D341Med (cell line): ENCODE measurements around the gene RHOD.

ENCODE experiments used
- DNase-seq: peaks from one replicate; pipeline ENCODE4 v3.0.0; 2012; ENCODE audit warnings: low spot score

The RHOD gene

GRCh38 chr11:67117672-67118180 is 61.1 kb downstream of the RHOD start:
- no peak for DNase-seq

- peak; percentile 48 for DNase-seq
Observed at GRCh38 chr11:67118181-67118766, 61.6 kb downstream of the RHOD start.

DNA sequence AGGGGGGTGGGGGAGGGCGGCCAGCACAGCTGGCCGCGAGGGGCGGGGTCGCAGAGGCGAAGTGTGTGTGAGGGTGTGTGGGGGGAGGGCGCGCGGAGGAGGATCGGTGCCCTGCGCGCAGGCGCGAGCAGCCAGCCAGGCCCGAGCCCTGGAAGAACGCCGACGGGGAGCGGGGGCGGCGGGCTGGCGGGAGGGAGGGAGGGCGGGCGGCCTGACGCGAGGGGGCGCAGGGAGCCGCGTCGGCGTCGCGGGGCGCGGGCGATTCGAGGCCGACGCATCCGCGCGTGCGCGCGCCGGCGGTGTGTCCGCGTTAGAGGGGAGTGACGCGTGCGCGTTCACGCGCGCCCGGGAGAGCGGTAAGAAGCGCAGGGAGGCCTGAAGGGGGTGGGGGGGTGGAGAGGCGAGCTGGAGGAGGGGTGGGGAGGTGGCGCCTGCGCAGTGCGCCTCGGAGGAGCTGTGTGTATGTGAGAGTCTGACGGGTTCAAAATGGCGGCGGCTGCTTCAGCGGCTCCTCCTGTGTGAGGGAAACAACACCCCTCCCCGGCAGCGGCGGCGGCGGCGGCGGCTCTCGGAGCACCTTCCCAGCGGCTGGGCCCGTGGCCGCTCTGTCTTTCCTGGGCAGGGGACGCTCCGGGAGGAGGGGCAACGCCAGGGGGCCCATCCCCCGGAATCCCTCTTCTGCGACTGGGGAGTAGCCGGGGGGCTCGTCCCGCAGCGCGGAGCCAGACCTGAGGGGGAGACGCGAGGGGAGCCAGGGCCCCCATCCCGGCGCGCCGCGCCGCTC is 62.3 kb downstream of the RHOD start, which contains the start of gene KDM2A:
TSS of gene KDM2A (plus strand) at position 463 of the 784 bp plus-strand sequence. CDS start 2,054 bp downstream, outside the sequence.
- peak; percentile 99 for DNase-seq

- peak; percentile 69 for DNase-seq
Observed at GRCh38 chr11:67119585-67120391, 63.1 kb downstream of the RHOD start.

DNA sequence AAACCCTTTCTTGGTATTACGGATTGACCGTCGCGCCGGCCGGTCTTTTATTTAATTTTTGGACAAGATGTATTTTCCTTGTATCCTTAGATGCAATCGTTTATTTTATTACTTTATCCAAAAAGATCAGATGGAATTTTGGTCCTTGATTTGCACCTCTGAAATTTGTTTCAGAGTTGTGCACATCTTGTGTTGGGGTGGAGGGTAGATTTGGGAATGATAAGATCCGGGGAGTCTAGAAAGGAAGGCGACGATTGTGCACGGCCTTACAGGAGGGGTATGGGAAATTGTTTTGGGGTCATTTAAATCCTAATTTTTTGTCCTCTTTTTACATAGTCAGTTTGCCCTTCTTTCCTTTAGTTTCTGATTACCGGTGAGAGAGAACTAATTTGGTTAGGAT is 63.8 kb downstream of the RHOD start:
- DNase-seq: no peak

DNA sequence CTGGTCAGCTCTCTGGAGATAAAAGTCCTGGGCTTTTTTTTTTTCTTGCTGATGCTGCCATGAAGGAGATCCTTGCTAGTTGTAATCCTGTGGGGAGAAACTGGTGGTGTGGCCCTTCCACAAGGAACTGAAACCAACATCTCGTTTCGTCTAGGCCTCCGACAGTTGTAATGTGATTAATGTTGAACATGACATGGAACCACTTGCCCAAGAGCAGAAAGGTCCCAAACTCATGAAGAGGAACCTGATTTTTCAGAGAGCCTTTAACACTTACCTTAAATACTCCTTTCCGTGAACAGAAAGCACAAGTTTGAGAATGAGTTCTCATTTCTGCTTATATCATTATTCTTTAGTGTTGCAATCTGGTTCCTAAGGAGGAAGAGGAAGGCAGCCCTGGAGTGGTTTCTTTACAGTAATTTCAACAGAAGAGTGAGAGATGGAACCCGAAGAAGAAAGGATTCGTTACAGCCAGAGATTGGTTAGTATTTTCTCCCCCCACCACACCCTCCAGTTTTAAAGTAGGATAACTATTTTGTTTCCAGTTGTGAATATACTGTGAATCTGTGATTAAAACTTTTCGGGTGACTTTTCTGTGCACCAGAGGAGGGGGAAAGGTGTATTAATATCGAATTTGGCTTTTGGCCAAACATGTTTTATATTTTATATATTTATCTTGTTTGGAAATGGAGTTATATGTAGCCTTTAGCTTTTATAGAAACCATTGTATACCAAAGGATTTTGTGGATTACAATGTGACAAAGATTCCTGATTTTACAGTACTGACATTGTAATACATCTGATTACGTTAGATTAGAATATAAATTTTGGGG is 64.4 kb downstream of the RHOD start:
- DNase-seq: no peak
